Measurements from ENCODE around the gene DUSP21. TPM values are rescaled to one million over a fixed set of nuclear protein-coding genes. Genes with fewer than 3 reads are reported as not detected.

Gene DUSP21
- total RNA-seq, 1 experiment from 2014 or later: not detected

- H3K9me3 Mint-ChIP-seq (ENCODE audit: low read depth, unreplicated experiment): no peaks in the 10 kb centered on the region
- CTCF ChIA-PET: no interaction called here
- no peak for TF ChIP-seq CTCF (IDR thresholded peaks at IDR 0.05; ENCODE audit: unreplicated experiment)
- intact Hi-C loops (cut with micrococcal nuclease; ENCODE audit: unreplicated experiment): no loop called here
- no peak for DNase-seq
- H3K27ac Mint-ChIP-seq (ENCODE audit: unreplicated experiment): no peak overlapping the region
- no TSS peak for BruUV-seq (replicated peaks)
- H3K36me3 Mint-ChIP-seq (ENCODE audit: insufficient read depth, unreplicated experiment): peaks cover 34% of the 10 kb centered on the region
- H3K4me1 Mint-ChIP-seq (ENCODE audit: low read depth, unreplicated experiment): no peaks in the 10 kb centered on the region
- no peaks in the 10 kb centered on the region for H3K27me3 Mint-ChIP-seq (ENCODE audit: unreplicated experiment)
- H3K4me3 Mint-ChIP-seq (ENCODE audit: low read depth, unreplicated experiment): no peak overlapping the region
Measured at GRCh38 chrX:44876767-44877166, 32.9 kb downstream of the DUSP21 start.

GRCh38 chrX:44878780-44879179 lies 35.0 kb downstream of the DUSP21 start:
- Mint-ChIP-seq H3K36me3 (ENCODE audit: insufficient read depth, unreplicated experiment) (peaks cover 14% of the 10 kb centered on the region), H3K9me3 (ENCODE audit: low read depth, unreplicated experiment) (no peaks in the 10 kb centered on the region), H3K4me1 (ENCODE audit: low read depth, unreplicated experiment) (no peaks in the 10 kb centered on the region), H3K27me3 (ENCODE audit: unreplicated experiment) (no peaks in the 10 kb centered on the region), H3K27ac (ENCODE audit: unreplicated experiment) (no peak overlapping the region), H3K4me3 (ENCODE audit: low read depth, unreplicated experiment) (no peak overlapping the region)
- no peak for DNase-seq
- intact Hi-C loops (cut with micrococcal nuclease; ENCODE audit: unreplicated experiment): no loop called here
- CTCF ChIA-PET: no interaction called here
- TF ChIP-seq CTCF (IDR thresholded peaks at IDR 0.05; ENCODE audit: unreplicated experiment): no peak
- no TSS peak for BruUV-seq (replicated peaks)

GRCh38 chrX:44881549-44881948 lies 37.7 kb downstream of the DUSP21 start:
- no TSS peak for BruUV-seq (replicated peaks)
- CTCF ChIA-PET: no interaction called here
- Mint-ChIP-seq H3K27me3 (ENCODE audit: unreplicated experiment) (no peaks in the 10 kb centered on the region), H3K27ac (ENCODE audit: unreplicated experiment) (no peak overlapping the region), H3K4me1 (ENCODE audit: low read depth, unreplicated experiment) (no peaks in the 10 kb centered on the region), H3K36me3 (ENCODE audit: insufficient read depth, unreplicated experiment) (no peaks in the 10 kb centered on the region), H3K4me3 (ENCODE audit: low read depth, unreplicated experiment) (no peak overlapping the region), H3K9me3 (ENCODE audit: low read depth, unreplicated experiment) (no peaks in the 10 kb centered on the region)
- intact Hi-C loops (cut with micrococcal nuclease; ENCODE audit: unreplicated experiment): no loop called here
- DNase-seq: no peak
- TF ChIP-seq CTCF (IDR thresholded peaks at IDR 0.05; ENCODE audit: unreplicated experiment): no peak

- Mint-ChIP-seq H3K36me3 (ENCODE audit: insufficient read depth, unreplicated experiment) (no peaks in the 10 kb centered on the region), H3K4me1 (ENCODE audit: low read depth, unreplicated experiment) (no peaks in the 10 kb centered on the region), H3K9me3 (ENCODE audit: low read depth, unreplicated experiment) (no peaks in the 10 kb centered on the region), H3K27ac (ENCODE audit: unreplicated experiment) (no peak overlapping the region), H3K27me3 (ENCODE audit: unreplicated experiment) (no peaks in the 10 kb centered on the region), H3K4me3 (ENCODE audit: low read depth, unreplicated experiment) (no peak overlapping the region)
- CTCF ChIA-PET: interaction anchor here (0.7 kb wide), 2 partner anchors 17 to 43 kb away, joined by 4 to 5 read pairs; no protein-coding TSS in a partner anchor
- no peak for DNase-seq
- intact Hi-C loops (cut with micrococcal nuclease; ENCODE audit: unreplicated experiment): no loop called here
- no peak for TF ChIP-seq CTCF (IDR thresholded peaks at IDR 0.05; ENCODE audit: unreplicated experiment)
- no TSS peak for BruUV-seq (replicated peaks)
Measured at GRCh38 chrX:44882635-44883034, 38.8 kb downstream of the DUSP21 start.
